ENCODE data around the gene SLC17A5.

DNA sequence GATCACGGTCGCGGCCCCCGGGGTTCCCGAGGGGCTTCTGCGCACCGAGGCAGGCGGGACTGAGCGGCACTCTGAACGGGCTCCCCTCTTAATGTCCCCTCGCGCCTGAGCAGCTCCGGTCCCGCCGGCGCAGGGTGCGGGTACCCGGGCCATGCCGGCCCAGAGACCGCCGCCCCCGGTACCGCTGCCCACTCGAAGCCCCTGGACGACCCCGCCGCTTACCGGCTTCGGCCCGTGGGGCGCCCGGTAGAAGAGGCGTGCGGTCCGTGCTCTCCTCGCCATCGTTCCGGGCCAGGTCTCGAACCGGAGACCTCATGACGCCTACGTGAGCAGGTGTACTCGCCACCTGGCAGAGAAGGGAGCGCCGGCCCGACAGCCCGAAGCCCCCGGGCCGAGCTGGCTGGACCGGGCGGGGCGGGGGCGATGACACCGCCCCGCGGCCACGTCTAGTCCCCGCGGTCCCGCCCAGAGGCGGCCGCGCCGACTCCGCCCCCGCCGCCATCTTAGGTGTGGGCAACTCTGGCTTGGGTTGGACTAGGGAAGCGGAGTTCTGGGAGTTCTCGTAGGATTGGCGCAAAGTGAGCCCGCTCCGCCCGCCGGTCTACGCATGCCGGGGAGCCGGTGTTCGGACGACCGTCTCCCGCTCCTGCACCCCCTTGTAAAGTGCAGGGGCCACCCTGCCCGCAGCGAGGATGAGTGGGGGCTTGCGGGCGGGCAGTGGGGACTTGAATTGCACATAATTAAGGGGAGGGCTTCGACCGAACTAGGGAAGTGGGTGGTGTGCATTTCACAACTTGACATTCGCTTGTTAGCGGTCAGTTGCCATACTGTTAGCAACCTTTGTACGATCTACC is at the start of gene SLC17A5:
- TF ChIP-seq, protein P1, sequence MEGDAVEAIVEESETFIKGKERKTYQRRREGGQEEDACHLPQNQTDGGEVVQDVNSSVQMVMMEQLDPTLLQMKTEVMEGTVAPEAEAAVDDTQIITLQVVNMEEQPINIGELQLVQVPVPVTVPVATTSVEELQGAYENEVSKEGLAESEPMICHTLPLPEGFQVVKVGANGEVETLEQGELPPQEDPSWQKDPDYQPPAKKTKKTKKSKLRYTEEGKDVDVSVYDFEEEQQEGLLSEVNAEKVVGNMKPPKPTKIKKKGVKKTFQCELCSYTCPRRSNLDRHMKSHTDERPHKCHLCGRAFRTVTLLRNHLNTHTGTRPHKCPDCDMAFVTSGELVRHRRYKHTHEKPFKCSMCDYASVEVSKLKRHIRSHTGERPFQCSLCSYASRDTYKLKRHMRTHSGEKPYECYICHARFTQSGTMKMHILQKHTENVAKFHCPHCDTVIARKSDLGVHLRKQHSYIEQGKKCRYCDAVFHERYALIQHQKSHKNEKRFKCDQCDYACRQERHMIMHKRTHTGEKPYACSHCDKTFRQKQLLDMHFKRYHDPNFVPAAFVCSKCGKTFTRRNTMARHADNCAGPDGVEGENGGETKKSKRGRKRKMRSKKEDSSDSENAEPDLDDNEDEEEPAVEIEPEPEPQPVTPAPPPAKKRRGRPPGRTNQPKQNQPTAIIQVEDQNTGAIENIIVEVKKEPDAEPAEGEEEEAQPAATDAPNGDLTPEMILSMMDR (IDR thresholded peaks at IDR 0.05; ENCODE audit: borderline replicate concordance, extremely low read depth, low read length, poor library complexity, severe bottlenecking): no peak
- no peak for TF ChIP-seq EZH2 (IDR thresholded peaks at IDR 0.05; ENCODE audit: borderline replicate concordance, low read depth, low read length, severe bottlenecking)
